GM12878 (cell line): ENCODE data around the gene GALNTL6. TPM values are rescaled to one million over a fixed set of nuclear protein-coding genes. Genes with fewer than 3 reads are reported as not detected.

Experiments used
- ATAC-seq: fragments of 200-7000 bp; cut with Tn5 transposase; 3 replicates; pipeline ENCODE4 v1.9.1; 2020; ENCODE audit warnings: mild to moderate bottlenecking, moderate library complexity
- BruUV-seq: library from RNA; stranded (reverse); fragments of 400-500 nt; replicated peaks from 2 replicates; lab custom pipeline; 2021; lab: Mats Ljungman, UMichigan
- CTCF ChIA-PET: fragments of 300-600 bp; sonication (Branson Sonifier 250); formaldehyde crosslinking; extraction: SDS; loops from one replicate; lab custom pipeline; 2021; ENCODE audit warnings: inconsistent platforms; lab: Yijun Ruan, JAX
- POLR2A ChIA-PET: fragments of 350-600 bp; formaldehyde crosslinking; extraction: SDS; loops from one replicate; lab custom pipeline; 2021; ENCODE audit warnings: inconsistent platforms; lab: Charles Lee
- RAD21 ChIA-PET: fragments of 300-600 bp; sonication (Branson Sonifier 250); formaldehyde crosslinking; loops from one replicate; lab custom pipeline; 2023; ENCODE audit warnings: antibody characterized with exemption; ENCODE audit not compliant: unreplicated experiment; lab: Charles Lee
- SMC1A ChIA-PET: fragments of 300-600 bp; sonication (Branson Sonifier 250); formaldehyde crosslinking; loops from one replicate; lab custom pipeline; 2023; ENCODE audit not compliant: unreplicated experiment, uncharacterized antibody; lab: Charles Lee
- DNase-seq: peaks from one replicate; pipeline ENCODE4 v3.0.0-alpha.2; 2011; ENCODE audit warnings: low read depth, low spot score
- FAIRE-seq: peaks from 3 replicates; lab custom pipeline; 2011; peaks lifted over from hg19 to GRCh38; lab: Jason Lieb, UNC
- H2AFZ ChIP-seq: 2 replicates; pipeline ENCODE4 v1.6.0; 2011; ENCODE audit warnings: low read depth, low read length, control low read depth; ENCODE audit not compliant: control insufficient read depth
- H3K27ac ChIP-seq: 2 replicates; pipeline ENCODE4 v1.5.1; 2011; ENCODE audit warnings: control low read depth; ENCODE audit not compliant: control insufficient read depth, insufficient read depth
- H3K27me3 ChIP-seq, 2 experiments: replicated peaks in 1 of 2; 2 replicates each; pipeline versions ENCODE4 v1.6.0 to v1.6.1; 2011; ENCODE audit warnings: low read length in 1 of 2; ENCODE audit not compliant: control insufficient read depth in 2 of 2, insufficient read depth in 2 of 2
- H3K36me3 ChIP-seq, 2 experiments: 2 replicates each; pipeline ENCODE4 v1.5.1; 2011; ENCODE audit warnings: low read length in 1 of 2; ENCODE audit not compliant: control insufficient read depth in 2 of 2, insufficient read depth in 2 of 2
- H3K4me1 ChIP-seq: 2 replicates; pipeline ENCODE4 v1.6.1; 2011; ENCODE audit warnings: mild to moderate bottlenecking, low read length, moderate library complexity, mixed read lengths; ENCODE audit not compliant: control insufficient read depth, insufficient read depth
- H3K4me2 ChIP-seq: 2 replicates; pipeline ENCODE4 v1.6.0; 2011; ENCODE audit warnings: control low read depth; ENCODE audit not compliant: control insufficient read depth, insufficient read depth
- H3K4me3 ChIP-seq: fragments of 200-600 bp; sonication (generic); 2 replicates; pipeline ENCODE4 v1.5.1; 2016
- H3K79me2 ChIP-seq: 2 replicates; pipeline ENCODE4 v1.6.0; 2011; ENCODE audit warnings: low read length; ENCODE audit not compliant: control insufficient read depth, insufficient read depth
- H3K9ac ChIP-seq: 2 replicates; pipeline ENCODE4 v1.8.0; 2011; ENCODE audit warnings: low read length, control low read depth, mixed read lengths; ENCODE audit not compliant: control insufficient read depth, insufficient read depth
- H3K9me3 ChIP-seq: replicated peaks from 3 replicates; pipeline ENCODE4 v1.5.1; 2011; ENCODE audit warnings: mild to moderate bottlenecking, low read length; ENCODE audit not compliant: control insufficient read depth, insufficient read depth
- H4K20me1 ChIP-seq: 2 replicates; pipeline ENCODE4 v1.6.0; 2011; ENCODE audit not compliant: control insufficient read depth, insufficient read depth
- BCLAF1 ChIP-seq: fragments of 450-650 bp; IDR thresholded peaks from 2 replicates; pipeline ENCODE4 v1.6.1; 2017; ENCODE audit warnings: antibody characterized with exemption, mild to moderate bottlenecking, moderate library complexity
- CBFB ChIP-seq: IDR thresholded peaks from 2 replicates; pipeline ENCODE4 v1.6.1; 2016; ENCODE audit warnings: antibody characterized with exemption, low read depth
- NFIC ChIP-seq: IDR thresholded peaks from 2 replicates; pipeline ENCODE4 v1.6.1; 2012; ENCODE audit warnings: low read depth, mild to moderate bottlenecking, inconsistent platforms, low read length, moderate library complexity
- POLR2A ChIP-seq: IDR thresholded peaks from 2 replicates; pipeline ENCODE4 v1.6.1; 2011; ENCODE audit warnings: low read depth, mild to moderate bottlenecking, low read length
- SPI1 ChIP-seq: IDR thresholded peaks from 2 replicates; pipeline ENCODE4 v1.6.1; 2011; ENCODE audit warnings: low read depth, mild to moderate bottlenecking, low read length, moderate library complexity, borderline replicate concordance; ENCODE audit not compliant: insufficient read depth
- TARDBP ChIP-seq: IDR thresholded peaks from 2 replicates; pipeline ENCODE4 v1.6.1; 2016; ENCODE audit warnings: borderline replicate concordance
- TBL1XR1 ChIP-seq: IDR thresholded peaks from 2 replicates; pipeline ENCODE4 v1.6.1; 2012; ENCODE audit warnings: low read depth, low read length, improper control_type of control experiment
- YBX1 ChIP-seq: fragments of 450-650 bp; IDR thresholded peaks from 2 replicates; pipeline ENCODE4 v1.6.1; 2016; ENCODE audit warnings: antibody characterized with exemption
- ZBTB40 ChIP-seq: fragments of 450-650 bp; IDR thresholded peaks from 2 replicates; pipeline ENCODE4 v1.6.1; 2016; ENCODE audit warnings: mild to moderate bottlenecking, moderate library complexity, borderline replicate concordance
- WGBS: methylation state at CpG from one replicate; pipeline ENCODE4 v1.1.6; 2016; ENCODE audit warnings: low lambda C conversion rate; ENCODE audit not compliant: insufficient replicate concordance, insufficient coverage; ENCODE audit errors: missing lambda C conversion rate; 5-methylcytosine and 5-hydroxymethylcytosine counted together
- in situ Hi-C: fragments of 300-500 bp; cut with MboI; formaldehyde crosslinking; loops from 9 replicates; pipeline ENCODE4 v1.14.3; 2018; ENCODE audit warnings: mixed read lengths
- intact Hi-C: fragments of 100-400 bp; cut with micrococcal nuclease; formaldehyde crosslinking; loops from one replicate; pipeline ENCODE4 v1.14.2; 2022; ENCODE audit not compliant: unreplicated experiment
- polyA plus RNA-seq, 11 experiments: library from polyadenylated mRNA; depleted of rRNA in 4 of 11; unstranded in 6 of 11; stranded (reverse) in 5 of 11; fragments of >200 nt; fragmentation: Nextera tagmentation in 4 of 11; fragmentation: Illumina TruSeq in 1 of 11; extraction: Ambion mirVana in 4 of 11; extraction: Trizol in 1 of 11; gene quantifications; 1 replicate in 1 of 11; 2 replicates in 10 of 11; pipeline versions ENCODE4 v1.2.1 to v1.2.3, GENCODE V29; 2011 to 2016; ENCODE audit warnings: inconsistent platforms in 2 of 11, missing spikeins in 2 of 11, low read depth in 1 of 11
- total RNA-seq, 4 experiments: library from RNA; depleted of rRNA in 3 of 4; stranded (reverse); fragments of >200 nt in 3 of 4; fragmentation: Illumina TruSeq in 1 of 4; extraction: Trizol in 1 of 4; gene quantifications; 2 replicates each; pipeline versions ENCODE4 v1.2.1 to v1.2.3, GENCODE V29; 2013 to 2021

GALNTL6 gene
- total and polyA plus RNA-seq, 10 of the 15 experiments (the other 5 are each of a cell fraction or from before 2014, with no cell fraction given), result 0.01 to 0.29 TPM; not detected in 8

GRCh38 chr4:172648471-172648870 lies 835.3 kb downstream of the GALNTL6 start:
- BruUV-seq, result no TSS peak
- Histone ChIP-seq H3K9ac (no peak overlapping the region), H3K27ac (no peak overlapping the region), H3K4me2 (no peak overlapping the region), H3K27me3 (no peaks in the 10 kb centered on the region), H3K4me1 (no peaks in the 10 kb centered on the region), H3K79me2 (no peaks in the 10 kb centered on the region), H3K4me3 (no peak overlapping the region), H3K9me3 (no peaks in the 10 kb centered on the region), H3K36me3 (no peaks in the 10 kb centered on the region), H2AFZ (no peak overlapping the region), H4K20me1 (no peaks in the 10 kb centered on the region)
- ChIA-PET SMC1A (no interaction called here), RAD21 (no interaction called here), POLR2A (no interaction called here), CTCF (no interaction called here)
- DNase-seq, result no peak
- WGBS, result 16% methylated on average over 2 of the region's 2 CpGs
- intact Hi-C loops (no loop called here), in situ Hi-C loops (no loop called here)
- no peak for ATAC-seq
- TF ChIP-seq NFIC, result no peak
- TF ChIP-seq TBL1XR1, result no peak
- TF ChIP-seq ZBTB40, result no peak
- TF ChIP-seq SPI1, result no peak
- TF ChIP-seq CBFB, result no peak
- TF ChIP-seq BCLAF1, result no peak
- no peak for TF ChIP-seq YBX1
- no peak for TF ChIP-seq TARDBP
- TF ChIP-seq POLR2A, result no peak
- no peak for FAIRE-seq
